ENCODE measurements around the gene HELZ2. TPM values are rescaled to one million over a fixed set of nuclear protein-coding genes. Genes with fewer than 3 reads are reported as not detected.

The HELZ2 gene
- total RNA-seq, 2 experiments from 2014 or later, result 6.5 to 8.3 TPM

GRCh38 chr20:63532449-63532971 is 41.5 kb downstream of the HELZ2 start:
- Histone ChIP-seq H3K79me2 (ENCODE audit: insufficient read depth, low read depth, low read length) (no peaks in the 10 kb centered on the region), H3K9me3 (ENCODE audit: low read length) (no peaks in the 10 kb centered on the region), H3K4me3 (ENCODE audit: low read depth, low read length, poor library complexity, severe bottlenecking) (no peak overlapping the region), H3K27ac (ENCODE audit: low read depth, low read length, poor library complexity, severe bottlenecking) (no peak overlapping the region), H4K20me1 (ENCODE audit: insufficient read depth, low read length) (no peaks in the 10 kb centered on the region), H3K4me1 (ENCODE audit: insufficient read depth, low read length, poor library complexity, severe bottlenecking) (peaks cover 10% of the 10 kb centered on the region), H3K4me2 (ENCODE audit: low read length) (no peak overlapping the region), H3K36me3 (ENCODE audit: insufficient read depth, low read length) (no peaks in the 10 kb centered on the region), H2AFZ (ENCODE audit: low read length) (no peak overlapping the region), H3K9me2 (ENCODE audit: insufficient read depth, low read length) (no peaks in the 10 kb centered on the region)
- TF ChIP-seq EZH2phosphoT487 (IDR thresholded peaks at IDR 0.05; ENCODE audit: borderline replicate concordance, low read depth, low read length), result no peak
- no peak for TF ChIP-seq CTCF (conservative IDR thresholded peaks at IDR 0.05; ENCODE audit: low read length)
- no TSS peak for BruUV-seq (replicated peaks)
- ChIA-PET POLR2A (no interaction called here), CTCF (ENCODE audit: unreplicated experiment) (no interaction called here)
- intact Hi-C loops (cut with micrococcal nuclease; ENCODE audit: unreplicated experiment), result loop anchor here (10.0 kb wide), 1 partner anchor 332 kb away; the partner anchor contains the start of genes ABHD16B and TPD52L2
- no peak for DNase-seq (ENCODE audit: low spot score)

GRCh38 chr20:63531686-63532448 is 42.2 kb downstream of the HELZ2 start:
- no peak for DNase-seq (ENCODE audit: low spot score)
- TF ChIP-seq CTCF (conservative IDR thresholded peaks at IDR 0.05; ENCODE audit: low read length), result no peak
- TF ChIP-seq EZH2phosphoT487 (IDR thresholded peaks at IDR 0.05; ENCODE audit: borderline replicate concordance, low read depth, low read length), result no peak
- no peak overlapping the region for H2AFZ ChIP-seq (ENCODE audit: low read length)
- BruUV-seq (replicated peaks), result no TSS peak
- H3K4me2 ChIP-seq (ENCODE audit: low read length), result no peak overlapping the region
- H3K4me3 ChIP-seq (ENCODE audit: low read depth, low read length, poor library complexity, severe bottlenecking), result no peak overlapping the region
- H3K27ac ChIP-seq (ENCODE audit: low read depth, low read length, poor library complexity, severe bottlenecking), result no peak overlapping the region
- no peaks in the 10 kb centered on the region for H4K20me1 ChIP-seq (ENCODE audit: insufficient read depth, low read length)
- H3K36me3 ChIP-seq (ENCODE audit: insufficient read depth, low read length), result no peaks in the 10 kb centered on the region
- H3K79me2 ChIP-seq (ENCODE audit: insufficient read depth, low read depth, low read length), result no peaks in the 10 kb centered on the region
- POLR2A ChIA-PET, result no interaction called here
- CTCF ChIA-PET (ENCODE audit: unreplicated experiment), result no interaction called here
- H3K4me1 ChIP-seq (ENCODE audit: insufficient read depth, low read length, poor library complexity, severe bottlenecking), result peaks cover 4% of the 10 kb centered on the region
- no peaks in the 10 kb centered on the region for H3K9me3 ChIP-seq (ENCODE audit: low read length)
- intact Hi-C loops (cut with micrococcal nuclease; ENCODE audit: unreplicated experiment), result loop anchor here (10.0 kb wide), 1 partner anchor 333 kb away; the partner anchor contains the start of genes ABHD16B and TPD52L2
- H3K9me2 ChIP-seq (ENCODE audit: insufficient read depth, low read length), result no peaks in the 10 kb centered on the region

GRCh38 chr20:63530788-63531160 is 43.3 kb downstream of the HELZ2 start:
- intact Hi-C loops (cut with micrococcal nuclease; ENCODE audit: unreplicated experiment), result loop anchor here (10.0 kb wide), 1 partner anchor 334 kb away; the partner anchor contains the start of genes ABHD16B and TPD52L2
- no peak overlapping the region for H2AFZ ChIP-seq (ENCODE audit: low read length)
- ChIA-PET CTCF (ENCODE audit: unreplicated experiment) (no interaction called here), POLR2A (no interaction called here)
- no peak overlapping the region for H3K4me3 ChIP-seq (ENCODE audit: low read depth, low read length, poor library complexity, severe bottlenecking)
- no peaks in the 10 kb centered on the region for H4K20me1 ChIP-seq (ENCODE audit: insufficient read depth, low read length)
- no peak for TF ChIP-seq CTCF (conservative IDR thresholded peaks at IDR 0.05; ENCODE audit: low read length)
- TF ChIP-seq EZH2phosphoT487 (IDR thresholded peaks at IDR 0.05; ENCODE audit: borderline replicate concordance, low read depth, low read length), result no peak
- DNase-seq (ENCODE audit: low spot score), result no peak
- no peak overlapping the region for H3K4me2 ChIP-seq (ENCODE audit: low read length)
- H3K9me3 ChIP-seq (ENCODE audit: low read length), result no peaks in the 10 kb centered on the region
- BruUV-seq (replicated peaks), result no TSS peak
- H3K9me2 ChIP-seq (ENCODE audit: insufficient read depth, low read length), result no peaks in the 10 kb centered on the region
- no peak overlapping the region for H3K27ac ChIP-seq (ENCODE audit: low read depth, low read length, poor library complexity, severe bottlenecking)
- no peaks in the 10 kb centered on the region for H3K4me1 ChIP-seq (ENCODE audit: insufficient read depth, low read length, poor library complexity, severe bottlenecking)
- H3K79me2 ChIP-seq (ENCODE audit: insufficient read depth, low read depth, low read length), result no peaks in the 10 kb centered on the region
- H3K36me3 ChIP-seq (ENCODE audit: insufficient read depth, low read length), result no peaks in the 10 kb centered on the region
